IMR-90 (cell line): ENCODE measurements around the gene MGAT4A. TPM values are rescaled to one million over a fixed set of nuclear protein-coding genes. Genes with fewer than 3 reads are reported as not detected.

Experiments used
- ATAC-seq: fragments of 200-7000 bp; cut with Tn5 transposase; 2 replicates; pipeline ENCODE4 v1.9.1; 2020; ENCODE audit warnings: low read depth, mild to moderate bottlenecking, moderate library complexity
- BruUV-seq: library from RNA; stranded (reverse); fragments of 400-500 nt; replicated peaks from 2 replicates; lab custom pipeline; 2021; lab: Mats Ljungman, UMichigan
- CTCF ChIA-PET: fragments of 300-600 bp; formaldehyde crosslinking; extraction: SDS; loops from one replicate; lab custom pipeline; 2021; ENCODE audit warnings: antibody characterized with exemption; lab: Yijun Ruan, JAX
- POLR2A ChIA-PET: fragments of 300-600 bp; sonication (Branson Sonifier 250); formaldehyde crosslinking; loops from one replicate; lab custom pipeline; 2022; ENCODE audit warnings: antibody characterized with exemption; ENCODE audit not compliant: unreplicated experiment; lab: Charles Lee
- DNase-seq: peaks from one replicate; pipeline ENCODE4 v3.0.0; 2013
- H2AFZ ChIP-seq: replicated peaks from 2 replicates; pipeline ENCODE3; 2013; ENCODE audit warnings: low read length, mild to moderate bottlenecking; ENCODE audit not compliant: poor library complexity
- H2AK5ac ChIP-seq: 2 replicates; pipeline ENCODE4 v1.6.1; 2013; ENCODE audit warnings: low read depth, low read length, inconsistent platforms
- H2AK9ac ChIP-seq: replicated peaks from 2 replicates; pipeline ENCODE3; 2013; ENCODE audit warnings: mild to moderate bottlenecking, low read depth, low read length, moderate library complexity; ENCODE audit not compliant: poor library complexity
- H2BK120ac ChIP-seq: 2 replicates; pipeline ENCODE4 v1.6.1; 2013; ENCODE audit warnings: low read depth, low read length, inconsistent platforms
- H2BK15ac ChIP-seq: 3 replicates; pipeline ENCODE4 v1.6.1; 2013; ENCODE audit warnings: low read depth, low read length, inconsistent platforms
- H2BK20ac ChIP-seq: 2 replicates; pipeline ENCODE4 v1.6.1; 2013; ENCODE audit warnings: low read depth, mild to moderate bottlenecking, inconsistent platforms, low read length, moderate library complexity
- H2BK5ac ChIP-seq: 2 replicates; pipeline ENCODE4 v1.6.1; 2013; ENCODE audit warnings: mild to moderate bottlenecking, low read depth, low read length, inconsistent platforms; ENCODE audit not compliant: poor library complexity, severe bottlenecking
- H3K14ac ChIP-seq: replicated peaks from 2 replicates; pipeline ENCODE4 v1.6.1; 2013; ENCODE audit warnings: low read depth, low read length, inconsistent platforms
- H3K18ac ChIP-seq: 2 replicates; pipeline ENCODE4 v1.6.1; 2013; ENCODE audit warnings: low read depth, low read length, control low read depth
- H3K23ac ChIP-seq: 2 replicates; pipeline ENCODE4 v1.6.1; 2013; ENCODE audit warnings: low read depth, low read length, inconsistent platforms
- H3K27ac ChIP-seq: 2 replicates; pipeline ENCODE4 v1.5.1; 2013; ENCODE audit warnings: mild to moderate bottlenecking, control low read depth, low read length; ENCODE audit not compliant: insufficient read depth
- H3K27me3 ChIP-seq: 2 replicates; pipeline ENCODE4 v1.6.1; 2013; ENCODE audit warnings: low read length; ENCODE audit not compliant: control insufficient read depth, insufficient read depth
- H3K36me3 ChIP-seq: 2 replicates; pipeline ENCODE4 v1.6.1; 2013; ENCODE audit warnings: low read length, mixed read lengths; ENCODE audit not compliant: control insufficient read depth, insufficient read depth
- H3K4ac ChIP-seq: 2 replicates; pipeline ENCODE4 v1.6.1; 2013; ENCODE audit warnings: low read depth, low read length, inconsistent platforms
- H3K4me1 ChIP-seq: 2 replicates; pipeline ENCODE4 v1.6.1; 2013; ENCODE audit warnings: low read length, mixed read lengths; ENCODE audit not compliant: control insufficient read depth, insufficient read depth
- H3K4me2 ChIP-seq: 2 replicates; pipeline ENCODE4 v1.6.1; 2013; ENCODE audit warnings: low read depth, mild to moderate bottlenecking, control low read depth, low read length, moderate library complexity
- H3K4me3 ChIP-seq: 2 replicates; pipeline ENCODE4 v1.5.1; 2013; ENCODE audit warnings: low read depth, mild to moderate bottlenecking, control low read depth, low read length, moderate library complexity; ENCODE audit not compliant: insufficient read depth
- H3K56ac ChIP-seq: 2 replicates; pipeline ENCODE4 v1.6.1; 2013; ENCODE audit warnings: low read length, inconsistent platforms; ENCODE audit not compliant: insufficient read depth; ENCODE audit errors: extremely low read depth
- H3K79me1 ChIP-seq, 2 experiments: 2 replicates each; pipeline ENCODE4 v1.6.1; 2013; ENCODE audit warnings: low read length in 2 of 2, inconsistent platforms in 1 of 2, low read depth in 1 of 2
- H3K9ac ChIP-seq: 2 replicates; pipeline ENCODE4 v1.6.1; 2013; ENCODE audit warnings: low read depth, low read length, control low read depth
- H3K9me1 ChIP-seq: 2 replicates; pipeline ENCODE4 v1.6.1; 2013; ENCODE audit warnings: low read length, inconsistent platforms; ENCODE audit not compliant: insufficient read depth
- H3K9me3 ChIP-seq: 2 replicates; pipeline ENCODE4 v1.6.1; 2013; ENCODE audit warnings: low read length; ENCODE audit not compliant: control insufficient read depth, insufficient read depth
- H4K20me1 ChIP-seq: 2 replicates; pipeline ENCODE4 v1.6.1; 2013; ENCODE audit warnings: low read length, inconsistent platforms; ENCODE audit not compliant: insufficient read depth
- H4K5ac ChIP-seq: 2 replicates; pipeline ENCODE4 v1.6.1; 2013; ENCODE audit warnings: mild to moderate bottlenecking, low read depth, low read length, control low read depth
- H4K8ac ChIP-seq, 2 experiments: 2 replicates each; pipeline ENCODE4 v1.6.1; 2013; ENCODE audit warnings: low read depth in 2 of 2, low read length in 2 of 2, control low read depth in 1 of 2, inconsistent platforms in 1 of 2
- H4K91ac ChIP-seq: 2 replicates; pipeline ENCODE4 v1.6.1; 2013; ENCODE audit warnings: low read depth, low read length, inconsistent platforms; ENCODE audit not compliant: insufficient read depth
- BHLHE40 ChIP-seq: fragments of 150-350 bp; IDR thresholded peaks from 2 replicates; pipeline ENCODE4 v1.6.1; 2016; ENCODE audit warnings: mild to moderate bottlenecking, low read depth, low read length
- CEBPB ChIP-seq: IDR thresholded peaks from 2 replicates; pipeline ENCODE4 v1.6.1; 2012; ENCODE audit warnings: low read depth, low read length, improper control_type of control experiment
- MAFK ChIP-seq: IDR thresholded peaks from 2 replicates; pipeline ENCODE4 v1.6.1; 2012; ENCODE audit warnings: low read depth, low read length, improper control_type of control experiment
- MAZ ChIP-seq: IDR thresholded peaks from 2 replicates; pipeline ENCODE4 v1.6.1; 2012; ENCODE audit warnings: low read depth, mild to moderate bottlenecking, low read length, improper control_type of control experiment, moderate library complexity, borderline replicate concordance
- RAD21 ChIP-seq: IDR thresholded peaks from 2 replicates; pipeline ENCODE4 v1.6.1; 2012; ENCODE audit warnings: low read length, improper control_type of control experiment
- SMC3 ChIP-seq: fragments of 150-350 bp; IDR thresholded peaks from 2 replicates; pipeline ENCODE4 v1.6.1; 2016; ENCODE audit warnings: low read depth, mild to moderate bottlenecking, antibody characterized with exemption, low read length, moderate library complexity
- WGBS, 2 experiments: methylation state at CpG; one replicate each; pipeline versions ENCODE4 v1.1.5 to v1.1.7; 2013; ENCODE audit warnings: missing lambda C conversion rate in 2 of 2; ENCODE audit not compliant: insufficient read length in 1 of 2; ENCODE audit errors: extremely low coverage in 2 of 2; 5-methylcytosine and 5-hydroxymethylcytosine counted together
- dilution Hi-C: fragments of 300-500 bp; cut with HindIII; formaldehyde crosslinking; loops from one replicate; pipeline ENCODE4 v1.14.3; 2018; ENCODE audit warnings: low sequenced_read_pairs; ENCODE audit not compliant: unreplicated experiment
- in situ Hi-C: fragments of 300-500 bp; cut with MboI; formaldehyde crosslinking; loops from 3 replicates; pipeline ENCODE4 v1.14.3; 2019; ENCODE audit warnings: low sequenced_read_pairs, inconsistent platforms, mixed read lengths
- intact Hi-C: fragments of 100-400 bp; cut with micrococcal nuclease; formaldehyde crosslinking; loops from 2 replicates; pipeline ENCODE4 v1.10.0; 2022
- polyA plus RNA-seq, 3 experiments: library from polyadenylated mRNA; depleted of rRNA; stranded (reverse); fragments of >200 nt; gene quantifications; 2 replicates each; pipeline ENCODE4 v1.2.3, GENCODE V29; 2012; ENCODE audit warnings: low replicate concordance in 1 of 3
- total RNA-seq: library from RNA; depleted of rRNA; stranded (reverse); fragments of >200 nt; gene quantifications from 2 replicates; pipeline ENCODE4 v1.2.3, GENCODE V29; 2012
- TF ChIP-seq, protein P1 (sequence below): conservative IDR thresholded peaks from 2 replicates; pipeline ENCODE4 v1.5.1; 2012; ENCODE audit warnings: mild to moderate bottlenecking, low read depth, low read length, improper control_type of control experiment

Gene MGAT4A
- total and polyA plus RNA-seq, 2 of the 4 experiments (the other 2 are of a cell fraction) = under 0.01 TPM; not detected in 1

DNA sequence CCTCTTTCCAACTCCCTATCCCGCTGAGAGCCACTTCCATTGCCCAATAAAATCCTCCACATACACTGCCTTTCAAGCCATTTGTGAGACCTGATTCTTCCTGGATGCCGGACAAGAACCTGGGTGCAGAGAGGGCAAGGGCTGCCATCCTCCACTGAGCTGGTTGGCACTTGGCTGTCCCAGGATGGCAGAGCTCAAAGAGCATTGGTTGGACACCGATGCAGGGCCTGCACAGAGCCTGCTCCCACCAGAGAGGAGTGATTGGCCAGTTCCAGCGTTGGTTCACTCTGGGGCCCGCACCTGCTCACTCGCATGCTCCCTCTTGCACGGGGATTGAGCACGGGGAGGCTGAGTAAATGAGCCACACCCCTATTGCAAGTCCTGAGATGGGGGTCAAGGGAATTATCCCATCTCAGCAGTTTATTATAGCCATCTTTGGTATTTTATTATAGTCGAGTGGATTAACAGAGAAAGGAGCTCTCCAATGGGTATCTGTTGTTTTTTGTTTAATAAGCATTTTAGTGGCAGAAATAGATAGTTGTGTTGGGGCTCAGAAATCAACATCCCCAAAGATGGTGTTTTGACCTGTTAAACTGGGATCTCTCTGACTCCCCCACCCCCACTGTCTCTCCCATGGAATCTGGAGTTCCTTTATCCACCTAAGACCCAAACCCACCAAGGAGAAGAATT is 19.8 kb upstream of the MGAT4A start:
- Histone ChIP-seq H3K4me2 (no peak overlapping the region), H3K4ac (no peak overlapping the region), H3K9me1 (no peaks in the 10 kb centered on the region), H3K14ac (no peak overlapping the region), H4K5ac (no peak overlapping the region), H2BK5ac (no peak overlapping the region), H2AK9ac (no peak overlapping the region), H2AFZ (no peak overlapping the region), H2AK5ac (no peak overlapping the region), H2BK15ac (no peak overlapping the region), H3K23ac (no peak overlapping the region), H3K36me3 (no peaks in the 10 kb centered on the region), H3K79me1 (no peaks in the 10 kb centered on the region), H4K20me1 (no peaks in the 10 kb centered on the region), H3K18ac (no peak overlapping the region), H3K27me3 (peaks cover 6% of the 10 kb centered on the region; the same call in 1 of the 2 replicates), H3K56ac (no peak overlapping the region), H3K9me3 (no peaks in the 10 kb centered on the region), H2BK120ac (no peak overlapping the region), H3K4me3 (no peak overlapping the region), H3K9ac (no peak overlapping the region), H4K8ac (no peak overlapping the region), H3K27ac (no peak overlapping the region), H4K91ac (no peak overlapping the region), H2BK20ac (no peak overlapping the region), H3K4me1 (no peaks in the 10 kb centered on the region)
- intact Hi-C loops (no loop called here), dilution Hi-C loops (no loop called here), in situ Hi-C loops (no loop called here)
- ChIA-PET CTCF (no interaction called here), POLR2A (no interaction called here)
- TF ChIP-seq MAFK = no peak
- no peak for TF ChIP-seq CEBPB
- no peak for TF ChIP-seq BHLHE40
- TF ChIP-seq RAD21 = no peak
- TF ChIP-seq, protein P1, sequence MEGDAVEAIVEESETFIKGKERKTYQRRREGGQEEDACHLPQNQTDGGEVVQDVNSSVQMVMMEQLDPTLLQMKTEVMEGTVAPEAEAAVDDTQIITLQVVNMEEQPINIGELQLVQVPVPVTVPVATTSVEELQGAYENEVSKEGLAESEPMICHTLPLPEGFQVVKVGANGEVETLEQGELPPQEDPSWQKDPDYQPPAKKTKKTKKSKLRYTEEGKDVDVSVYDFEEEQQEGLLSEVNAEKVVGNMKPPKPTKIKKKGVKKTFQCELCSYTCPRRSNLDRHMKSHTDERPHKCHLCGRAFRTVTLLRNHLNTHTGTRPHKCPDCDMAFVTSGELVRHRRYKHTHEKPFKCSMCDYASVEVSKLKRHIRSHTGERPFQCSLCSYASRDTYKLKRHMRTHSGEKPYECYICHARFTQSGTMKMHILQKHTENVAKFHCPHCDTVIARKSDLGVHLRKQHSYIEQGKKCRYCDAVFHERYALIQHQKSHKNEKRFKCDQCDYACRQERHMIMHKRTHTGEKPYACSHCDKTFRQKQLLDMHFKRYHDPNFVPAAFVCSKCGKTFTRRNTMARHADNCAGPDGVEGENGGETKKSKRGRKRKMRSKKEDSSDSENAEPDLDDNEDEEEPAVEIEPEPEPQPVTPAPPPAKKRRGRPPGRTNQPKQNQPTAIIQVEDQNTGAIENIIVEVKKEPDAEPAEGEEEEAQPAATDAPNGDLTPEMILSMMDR = no peak
- no peak for TF ChIP-seq SMC3
- no peak for TF ChIP-seq MAZ
- BruUV-seq = no TSS peak
- WGBS, 2 experiments = 100% methylated on average over 1 of the region's 9 CpGs; no CpG with 5 or more reads in 1 of the 2 experiments
- DNase-seq (no peak), ATAC-seq (no peak)
